Jurkat, Clone E6-1 (cell line): ENCODE data around the gene SHC3.

Experiments
- DNase-seq: peaks from one replicate; pipeline ENCODE4 v3.0.0-alpha.2; 2011; ENCODE audit warnings: low read depth, low spot score
- H3K4me3 ChIP-seq: 2 replicates; pipeline ENCODE4 v1.5.1; 2011; ENCODE audit warnings: mild to moderate bottlenecking, low read length, control low read depth, moderate library complexity

The SHC3 gene

GRCh38 chr9:89077519-89077918 is 101.1 kb downstream of the SHC3 start:
- no peak overlapping the region for H3K4me3 ChIP-seq
- no peak for DNase-seq

- DNase-seq, result no peak
- no peak overlapping the region for H3K4me3 ChIP-seq
Observed at GRCh38 chr9:89073397-89073796, 105.2 kb downstream of the SHC3 start.

GRCh38 chr9:89071591-89071990 is 107.0 kb downstream of the SHC3 start:
- no peak for DNase-seq
- H3K4me3 ChIP-seq, result no peak overlapping the region

GRCh38 chr9:89066835-89067234 is 111.8 kb downstream of the SHC3 start:
- no peak for DNase-seq
- no peak overlapping the region for H3K4me3 ChIP-seq

GRCh38 chr9:89065921-89066320 is 112.7 kb downstream of the SHC3 start:
- H3K4me3 ChIP-seq, result no peak overlapping the region
- DNase-seq, result no peak

GRCh38 chr9:89060790-89061189 is 117.8 kb downstream of the SHC3 start:
- no peak for DNase-seq
- no peak overlapping the region for H3K4me3 ChIP-seq

- peak; percentile 42 for DNase-seq
- H3K4me3 ChIP-seq, result no peak overlapping the region
Observed at GRCh38 chr9:89059925-89060506, 118.6 kb downstream of the SHC3 start.

GRCh38 chr9:89058906-89059305 is 119.7 kb downstream of the SHC3 start:
- H3K4me3 ChIP-seq, result no peak overlapping the region
- no peak for DNase-seq

GRCh38 chr9:89054865-89055495 is 123.6 kb downstream of the SHC3 start:
- DNase-seq, result no peak
- no peak overlapping the region for H3K4me3 ChIP-seq

GRCh38 chr9:89053301-89053700 is 125.3 kb downstream of the SHC3 start:
- DNase-seq, result no peak
- no peak overlapping the region for H3K4me3 ChIP-seq

- no peak overlapping the region for H3K4me3 ChIP-seq
- DNase-seq, result no peak
Observed at GRCh38 chr9:89052470-89053097, 126.0 kb downstream of the SHC3 start.

GRCh38 chr9:89051421-89052025 is 127.1 kb downstream of the SHC3 start:
- no peak overlapping the region for H3K4me3 ChIP-seq
- no peak for DNase-seq

- DNase-seq, result no peak
- no peak overlapping the region for H3K4me3 ChIP-seq
Observed at GRCh38 chr9:89049646-89050045, 129.0 kb downstream of the SHC3 start.

- no peak for DNase-seq
- no peak overlapping the region for H3K4me3 ChIP-seq
Observed at GRCh38 chr9:89048616-89049015, 130.0 kb downstream of the SHC3 start.

GRCh38 chr9:89047667-89048066 is 131.0 kb downstream of the SHC3 start:
- no peak overlapping the region for H3K4me3 ChIP-seq
- DNase-seq, result no peak

- H3K4me3 ChIP-seq, result no peak overlapping the region
- DNase-seq, result no peak
Observed at GRCh38 chr9:89046832-89047231, 131.8 kb downstream of the SHC3 start.

GRCh38 chr9:89044881-89045280 is 133.7 kb downstream of the SHC3 start:
- H3K4me3 ChIP-seq, result no peak overlapping the region
- no peak for DNase-seq

- no peak for DNase-seq
- H3K4me3 ChIP-seq, result no peak overlapping the region
Observed at GRCh38 chr9:89044104-89044503, 134.5 kb downstream of the SHC3 start.

GRCh38 chr9:89042984-89043383 is 135.6 kb downstream of the SHC3 start:
- DNase-seq, result no peak

GRCh38 chr9:89039664-89040063 is 139.0 kb downstream of the SHC3 start:
- DNase-seq, result no peak
- no peak overlapping the region for H3K4me3 ChIP-seq

More at GRCh38 chr9:89042984-89043383, 135.6 kb downstream of the SHC3 start:
- no peak overlapping the region for H3K4me3 ChIP-seq
